ENCODE results near the gene TNFSF10.

GRCh38 chr3:172475703-172476102 lies 47.5 kb downstream of the TNFSF10 start:
- TF ChIP-seq CTCF (IDR thresholded peaks at IDR 0.05; ENCODE audit: low read length) = no peak
- TF ChIP-seq EZH2 (IDR thresholded peaks at IDR 0.05; ENCODE audit: borderline replicate concordance, low read length) = no peak

Measured in OCI-LY1 (cell line).